Testis (tissue), 2 donors: Measurements from ENCODE around the gene HDGFL3.

Experiments used
- POLR2A ChIP-seq: fragments of 450-650 bp; IDR thresholded peaks from one replicate; pipeline ENCODE4 v1.6.1; 2017; ENCODE audit warnings: antibody characterized with exemption, mild to moderate bottlenecking, moderate library complexity
- TF ChIP-seq, protein P1 (sequence below), 3 experiments: fragments of 450-650 bp in 2 of 3; fragments of 200-600 bp in 1 of 3; sonication (generic) in 1 of 3; IDR thresholded peaks; one replicate each; pipeline ENCODE4 v1.5.1; 2016 to 2019; ENCODE audit warnings: antibody characterized with exemption in 3 of 3, mild to moderate bottlenecking in 2 of 3, moderate library complexity in 1 of 3

DNA sequence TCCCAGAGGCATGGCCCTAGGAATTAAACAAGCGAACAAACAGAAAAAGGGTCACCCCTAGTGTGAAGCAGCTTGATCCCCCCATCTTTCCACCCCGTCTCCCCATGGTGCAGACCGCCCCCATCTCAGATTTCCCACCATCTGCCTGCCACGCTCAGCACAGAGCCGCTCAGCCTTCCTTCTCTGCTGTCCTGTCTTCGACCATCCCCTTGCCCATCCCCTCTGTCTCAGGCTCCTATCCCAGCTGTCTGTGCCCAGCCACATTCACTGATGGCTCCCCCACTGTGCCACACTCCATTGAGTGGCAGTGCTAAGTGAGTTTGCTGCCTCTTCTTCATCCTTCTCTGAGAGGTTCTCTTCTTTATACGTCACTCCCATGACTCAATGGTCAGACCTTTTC lies 128.9 kb downstream of the HDGFL3 start:
- TF ChIP-seq, protein P1, sequence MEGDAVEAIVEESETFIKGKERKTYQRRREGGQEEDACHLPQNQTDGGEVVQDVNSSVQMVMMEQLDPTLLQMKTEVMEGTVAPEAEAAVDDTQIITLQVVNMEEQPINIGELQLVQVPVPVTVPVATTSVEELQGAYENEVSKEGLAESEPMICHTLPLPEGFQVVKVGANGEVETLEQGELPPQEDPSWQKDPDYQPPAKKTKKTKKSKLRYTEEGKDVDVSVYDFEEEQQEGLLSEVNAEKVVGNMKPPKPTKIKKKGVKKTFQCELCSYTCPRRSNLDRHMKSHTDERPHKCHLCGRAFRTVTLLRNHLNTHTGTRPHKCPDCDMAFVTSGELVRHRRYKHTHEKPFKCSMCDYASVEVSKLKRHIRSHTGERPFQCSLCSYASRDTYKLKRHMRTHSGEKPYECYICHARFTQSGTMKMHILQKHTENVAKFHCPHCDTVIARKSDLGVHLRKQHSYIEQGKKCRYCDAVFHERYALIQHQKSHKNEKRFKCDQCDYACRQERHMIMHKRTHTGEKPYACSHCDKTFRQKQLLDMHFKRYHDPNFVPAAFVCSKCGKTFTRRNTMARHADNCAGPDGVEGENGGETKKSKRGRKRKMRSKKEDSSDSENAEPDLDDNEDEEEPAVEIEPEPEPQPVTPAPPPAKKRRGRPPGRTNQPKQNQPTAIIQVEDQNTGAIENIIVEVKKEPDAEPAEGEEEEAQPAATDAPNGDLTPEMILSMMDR (IDR thresholded peaks at IDR 0.05) = no peak
- no peak for TF ChIP-seq POLR2A
